Spinal cord (tissue), 10 donors: Measurements from ENCODE around the gene CDK18. TPM values are rescaled to one million over a fixed set of nuclear protein-coding genes. Genes with fewer than 3 reads are reported as not detected.
"Not testable (repeated sequence)": the region's sequence is repeated elsewhere in the genome, so short reads cannot be mapped to it uniquely, and the experiment has no call there.

Experiments
- DNase-seq, 6 donors: peaks; one replicate each; pipeline versions ENCODE4 v3.0.0 to v3.0.0-alpha.2; 2013 to 2015; ENCODE audit warnings: low spot score in 6 of 6, low read depth in 4 of 6
- H3K27ac ChIP-seq: one replicate; pipeline ENCODE4 v1.5.1; 2013; ENCODE audit warnings: low read depth, low read length, control low read depth
- H3K27me3 ChIP-seq: one replicate; pipeline ENCODE4 v1.6.1; 2013; ENCODE audit warnings: low read length; ENCODE audit not compliant: control insufficient read depth, insufficient read depth
- H3K36me3 ChIP-seq: one replicate; pipeline ENCODE4 v1.6.1; 2013; ENCODE audit warnings: low read length; ENCODE audit not compliant: control insufficient read depth, insufficient read depth
- H3K4me1 ChIP-seq: one replicate; pipeline ENCODE4 v1.6.1; 2013; ENCODE audit warnings: low read length; ENCODE audit not compliant: control insufficient read depth, insufficient read depth
- H3K4me3 ChIP-seq: one replicate; pipeline ENCODE4 v1.5.1; 2013; ENCODE audit warnings: low read depth, low read length, control low read depth
- H3K9me3 ChIP-seq: one replicate; pipeline ENCODE4 v1.6.1; 2013; ENCODE audit warnings: low read length; ENCODE audit not compliant: control insufficient read depth, insufficient read depth
- WGBS: methylation state at CpG from one replicate; pipeline ENCODE4 v1.1.5; 2013; ENCODE audit warnings: missing lambda C conversion rate; ENCODE audit not compliant: insufficient coverage; 5-methylcytosine and 5-hydroxymethylcytosine counted together
- polyA plus RNA-seq, 2 donors: library from polyadenylated mRNA; unstranded; fragments of 120-200 nt; gene quantifications; one replicate each; pipeline ENCODE4 v1.2.1, GENCODE V29; 2013; ENCODE audit not compliant: insufficient read length in 2 of 2
- total RNA-seq, 2 donors: library from RNA; depleted of rRNA in 1 of 2; stranded (reverse); fragments of 120-200 nt in 1 of 2; fragments of >200 nt in 1 of 2; gene quantifications; one replicate each; pipeline versions ENCODE4 v1.2.3 to v1.2.4, GENCODE V29; 2013 to 2014
- donor health status: healthy.

The CDK18 gene
- total and polyA plus RNA-seq, 4 donors = 11.6 to 139 (median 66.2) TPM

GRCh38 chr1:205477759-205478247 lies 26.7 kb upstream of the CDK18 start:
- WGBS = 56% methylated on average over 12 of the region's 12 CpGs
- DNase-seq = peak in 2 of 6 donors; percentile 79 to 81
- H3K36me3 ChIP-seq = no peaks in the 10 kb centered on the region
- H3K27ac ChIP-seq = no peak overlapping the region
- peaks cover 2% of the 10 kb centered on the region for H3K9me3 ChIP-seq
- peaks cover 6% of the 10 kb centered on the region for H3K27me3 ChIP-seq
- H3K4me1 ChIP-seq = peaks cover 18% of the 10 kb centered on the region
- no peak overlapping the region for H3K4me3 ChIP-seq

- H3K27ac ChIP-seq, H3K4me3 ChIP-seq, H3K9me3 ChIP-seq, H3K27me3 ChIP-seq, H3K36me3 ChIP-seq, DNase-seq: not testable (repeated sequence)
- H3K4me1 ChIP-seq = peaks cover 19% of the 10 kb centered on the region
- WGBS = 100% methylated on average over 1 of the region's 2 CpGs
Measured at GRCh38 chr1:205478985-205479384, 25.5 kb upstream of the CDK18 start.

- Histone ChIP-seq H3K27me3 (peaks cover 6% of the 10 kb centered on the region), H3K27ac (no peak overlapping the region), H3K36me3 (no peaks in the 10 kb centered on the region), H3K9me3 (peaks cover 2% of the 10 kb centered on the region), H3K4me1 (peaks cover 23% of the 10 kb centered on the region), H3K4me3 (no peak overlapping the region)
- no peak for DNase-seq
- WGBS = 86% methylated on average over 15 of the region's 17 CpGs
Measured at GRCh38 chr1:205480349-205480985, 24.0 kb upstream of the CDK18 start.

GRCh38 chr1:205481218-205481617 lies 23.3 kb upstream of the CDK18 start:
- Histone ChIP-seq H3K4me1 (peaks cover 26% of the 10 kb centered on the region), H3K27me3 (peaks cover 6% of the 10 kb centered on the region), H3K27ac (no peak overlapping the region), H3K36me3 (no peaks in the 10 kb centered on the region), H3K9me3 (no peaks in the 10 kb centered on the region), H3K4me3 (no peak overlapping the region)
- DNase-seq = no peak
- 77% methylated on average over 10 of the region's 11 CpGs for WGBS

GRCh38 chr1:205481629-205482151 lies 22.8 kb upstream of the CDK18 start:
- peaks cover 6% of the 10 kb centered on the region for H3K27me3 ChIP-seq
- 70% methylated on average over 12 of the region's 15 CpGs for WGBS

GRCh38 chr1:205482587-205482986 lies 21.9 kb upstream of the CDK18 start:
- H3K4me1 ChIP-seq = peaks cover 21% of the 10 kb centered on the region
- 99% methylated on average over 9 of the region's 11 CpGs for WGBS
- not testable (repeated sequence) for H3K9me3 ChIP-seq, DNase-seq, H3K27me3 ChIP-seq, H3K36me3 ChIP-seq, H3K4me3 ChIP-seq, H3K27ac ChIP-seq

More at GRCh38 chr1:205481629-205482151, 22.8 kb upstream of the CDK18 start:
- Histone ChIP-seq H3K27ac (no peak overlapping the region), H3K4me3 (no peak overlapping the region), H3K4me1 (peaks cover 26% of the 10 kb centered on the region), H3K9me3 (no peaks in the 10 kb centered on the region), H3K36me3 (no peaks in the 10 kb centered on the region)
- DNase-seq = no peak

GRCh38 chr1:205483372-205483771 lies 21.1 kb upstream of the CDK18 start:
- no peak for DNase-seq
- Histone ChIP-seq H3K4me3 (no peak overlapping the region), H3K27me3 (peaks cover 6% of the 10 kb centered on the region), H3K4me1 (peaks cover 15% of the 10 kb centered on the region), H3K27ac (no peak overlapping the region), H3K36me3 (no peaks in the 10 kb centered on the region), H3K9me3 (no peaks in the 10 kb centered on the region)
- WGBS = 56% methylated on average over 2 of the region's 2 CpGs

GRCh38 chr1:205484985-205485967 lies 19.2 kb upstream of the CDK18 start:
- H3K27ac ChIP-seq = no peak overlapping the region
- peak in 4 of 6 donors; percentile 60 to 95 (median 77) for DNase-seq
- peaks cover 6% of the 10 kb centered on the region for H3K27me3 ChIP-seq
- WGBS = 31% methylated on average over 12 of the region's 13 CpGs
- no peaks in the 10 kb centered on the region for H3K9me3 ChIP-seq
- H3K36me3 ChIP-seq = no peaks in the 10 kb centered on the region
- peaks cover 15% of the 10 kb centered on the region for H3K4me1 ChIP-seq
- no peak overlapping the region for H3K4me3 ChIP-seq

- Histone ChIP-seq H3K4me3 (no peak overlapping the region), H3K27me3 (peaks cover 5% of the 10 kb centered on the region), H3K27ac (no peak overlapping the region), H3K36me3 (no peaks in the 10 kb centered on the region), H3K9me3 (no peaks in the 10 kb centered on the region), H3K4me1 (peaks cover 15% of the 10 kb centered on the region)
- no peak for DNase-seq
- 94% methylated on average over 3 of the region's 6 CpGs for WGBS
Measured at GRCh38 chr1:205486258-205486657, 18.2 kb upstream of the CDK18 start.
